Hepatocyte (in vitro differentiated cells): Measurements from ENCODE around the gene PLA2G4D. TPM values are rescaled to one million over a fixed set of nuclear protein-coding genes. Genes with fewer than 3 reads are reported as not detected.

Experiments
- DNase-seq: peaks from one replicate; pipeline ENCODE4 v3.0.0-alpha.2; 2016; ENCODE audit warnings: low spot score
- H2AFZ ChIP-seq: fragments of 200-600 bp; sonication (generic); 2 replicates; pipeline ENCODE4 v1.6.0; 2016; ENCODE audit warnings: antibody characterized with exemption, mild to moderate bottlenecking
- H3K27ac ChIP-seq: fragments of 200-600 bp; sonication (generic); 2 replicates; pipeline ENCODE4 v1.5.1; 2016; ENCODE audit warnings: mild to moderate bottlenecking
- H3K27me3 ChIP-seq: fragments of 200-600 bp; sonication (generic); 2 replicates; pipeline ENCODE4 v1.6.1; 2016
- H3K36me3 ChIP-seq: fragments of 200-600 bp; sonication (generic); replicated peaks from 2 replicates; pipeline ENCODE4 v1.5.1; 2016; ENCODE audit warnings: low read depth; ENCODE audit not compliant: insufficient read depth
- H3K4me1 ChIP-seq: fragments of 200-600 bp; sonication (generic); 2 replicates; pipeline ENCODE4 v1.5.1; 2016; ENCODE audit warnings: mild to moderate bottlenecking, moderate library complexity; ENCODE audit not compliant: insufficient read depth
- H3K4me2 ChIP-seq: fragments of 200-600 bp; sonication (generic); 2 replicates; pipeline ENCODE4 v1.6.0; 2016
- H3K4me3 ChIP-seq: fragments of 200-600 bp; sonication (generic); 2 replicates; pipeline ENCODE4 v1.5.1; 2016; ENCODE audit warnings: mild to moderate bottlenecking
- H3K79me2 ChIP-seq: fragments of 200-600 bp; sonication (generic); 2 replicates; pipeline ENCODE4 v1.6.0; 2017; ENCODE audit warnings: mild to moderate bottlenecking
- H3K9me2 ChIP-seq: fragments of 200-600 bp; sonication (generic); replicated peaks from 2 replicates; pipeline ENCODE4 v1.6.0; 2017; ENCODE audit warnings: mild to moderate bottlenecking; ENCODE audit not compliant: insufficient read depth
- H3K9me3 ChIP-seq: fragments of 200-600 bp; sonication (generic); 2 replicates; pipeline ENCODE4 v1.5.1; 2016; ENCODE audit warnings: low read depth, mild to moderate bottlenecking
- H4K20me1 ChIP-seq: fragments of 200-600 bp; sonication (generic); 2 replicates; pipeline ENCODE4 v1.6.0; 2016; ENCODE audit warnings: mild to moderate bottlenecking; ENCODE audit not compliant: insufficient read depth, poor library complexity, severe bottlenecking
- EZH2 ChIP-seq: fragments of 200-600 bp; sonication (generic); IDR thresholded peaks from 2 replicates; pipeline ENCODE4 v1.6.1; 2016; ENCODE audit warnings: antibody characterized with exemption, mild to moderate bottlenecking, borderline replicate concordance
- EZH2phosphoT487 ChIP-seq: fragments of 200-600 bp; sonication (generic); IDR thresholded peaks from one replicate; pipeline ENCODE4 v1.6.1; 2018; ENCODE audit warnings: antibody characterized with exemption, mild to moderate bottlenecking, low read depth, moderate library complexity; ENCODE audit not compliant: unreplicated experiment, severe bottlenecking
- WGBS: methylation state at CpG from one replicate; pipeline ENCODE4 v1.1.6; 2016; ENCODE audit warnings: low lambda C conversion rate; ENCODE audit errors: missing lambda C conversion rate; 5-methylcytosine and 5-hydroxymethylcytosine counted together
- polyA plus RNA-seq: library from polyadenylated mRNA; unstranded; fragments of >200 nt; fragmentation: Nextera tagmentation; extraction: Ambion mirVana; gene quantifications from 2 replicates; pipeline ENCODE4 v1.2.1, GENCODE V29; 2016
- total RNA-seq: library from RNA; depleted of rRNA; stranded (reverse); fragments of >200 nt; gene quantifications from 2 replicates; pipeline ENCODE4 v1.2.3, GENCODE V29; 2014
- TF ChIP-seq, protein P1 (sequence below): fragments of 200-600 bp; sonication (generic); IDR thresholded peaks from 2 replicates; pipeline ENCODE4 v1.5.1; 2016; ENCODE audit warnings: antibody characterized with exemption, mild to moderate bottlenecking; ENCODE audit not compliant: poor library complexity

The PLA2G4D gene
- total and polyA plus RNA-seq, 2 experiments from 2014 or later = 0.17 TPM; not detected in 1

DNA sequence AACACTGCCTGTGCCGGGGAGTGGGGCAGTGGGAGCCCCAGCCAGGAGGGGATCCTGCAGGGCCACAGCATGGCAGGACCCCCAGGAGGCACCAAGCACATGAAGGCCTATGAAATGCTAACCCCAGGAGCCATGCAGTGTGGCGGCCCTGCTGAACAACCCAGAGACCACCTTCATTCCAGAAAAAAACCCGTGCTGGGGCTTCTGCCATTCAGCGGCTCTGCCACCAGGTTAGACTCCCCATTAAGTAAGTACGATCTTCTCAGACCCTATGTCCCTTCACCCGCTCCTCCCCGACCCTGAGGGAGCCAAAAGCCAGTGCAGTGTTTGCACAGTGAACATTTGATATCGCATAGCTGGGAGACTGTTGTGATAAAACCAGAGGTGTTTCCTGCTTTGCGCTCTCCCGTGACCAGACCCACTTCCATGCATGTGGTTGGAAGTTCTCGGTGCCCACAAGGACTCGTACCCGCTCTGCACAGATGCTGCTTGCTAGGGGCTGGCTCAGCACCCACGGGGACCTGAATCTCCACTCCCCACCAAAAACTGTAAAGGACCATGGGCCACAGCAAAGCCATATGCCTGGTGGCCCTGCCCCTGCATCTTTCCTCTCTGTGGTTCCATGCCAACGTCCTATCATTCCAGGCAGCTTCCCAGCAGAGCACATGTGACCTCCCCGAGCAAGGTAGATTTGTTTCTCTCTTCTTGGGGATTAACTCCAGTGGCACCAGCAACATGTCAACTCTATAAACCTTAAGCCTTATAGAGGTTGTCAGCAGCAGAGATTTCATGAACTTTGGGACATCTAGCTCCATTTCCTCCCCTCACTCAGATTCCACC lies 5.3 kb downstream of the PLA2G4D start:
- no peaks in the 10 kb centered on the region for H3K27me3 ChIP-seq
- H4K20me1 ChIP-seq = no peaks in the 10 kb centered on the region
- H3K27ac ChIP-seq = no peak overlapping the region
- no peaks in the 10 kb centered on the region for H3K4me1 ChIP-seq
- no peak overlapping the region for H3K4me3 ChIP-seq
- no peak overlapping the region for H3K4me2 ChIP-seq
- H3K9me2 ChIP-seq = no peaks in the 10 kb centered on the region
- no peaks in the 10 kb centered on the region for H3K36me3 ChIP-seq
- no peaks in the 10 kb centered on the region for H3K79me2 ChIP-seq
- TF ChIP-seq, protein P1, sequence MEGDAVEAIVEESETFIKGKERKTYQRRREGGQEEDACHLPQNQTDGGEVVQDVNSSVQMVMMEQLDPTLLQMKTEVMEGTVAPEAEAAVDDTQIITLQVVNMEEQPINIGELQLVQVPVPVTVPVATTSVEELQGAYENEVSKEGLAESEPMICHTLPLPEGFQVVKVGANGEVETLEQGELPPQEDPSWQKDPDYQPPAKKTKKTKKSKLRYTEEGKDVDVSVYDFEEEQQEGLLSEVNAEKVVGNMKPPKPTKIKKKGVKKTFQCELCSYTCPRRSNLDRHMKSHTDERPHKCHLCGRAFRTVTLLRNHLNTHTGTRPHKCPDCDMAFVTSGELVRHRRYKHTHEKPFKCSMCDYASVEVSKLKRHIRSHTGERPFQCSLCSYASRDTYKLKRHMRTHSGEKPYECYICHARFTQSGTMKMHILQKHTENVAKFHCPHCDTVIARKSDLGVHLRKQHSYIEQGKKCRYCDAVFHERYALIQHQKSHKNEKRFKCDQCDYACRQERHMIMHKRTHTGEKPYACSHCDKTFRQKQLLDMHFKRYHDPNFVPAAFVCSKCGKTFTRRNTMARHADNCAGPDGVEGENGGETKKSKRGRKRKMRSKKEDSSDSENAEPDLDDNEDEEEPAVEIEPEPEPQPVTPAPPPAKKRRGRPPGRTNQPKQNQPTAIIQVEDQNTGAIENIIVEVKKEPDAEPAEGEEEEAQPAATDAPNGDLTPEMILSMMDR = no peak
- TF ChIP-seq EZH2 (no peak), EZH2phosphoT487 (no peak)
- WGBS = 74% methylated on average over 16 of the region's 16 CpGs
- no peak overlapping the region for H2AFZ ChIP-seq
- no peaks in the 10 kb centered on the region for H3K9me3 ChIP-seq
- DNase-seq = no peak

DNA sequence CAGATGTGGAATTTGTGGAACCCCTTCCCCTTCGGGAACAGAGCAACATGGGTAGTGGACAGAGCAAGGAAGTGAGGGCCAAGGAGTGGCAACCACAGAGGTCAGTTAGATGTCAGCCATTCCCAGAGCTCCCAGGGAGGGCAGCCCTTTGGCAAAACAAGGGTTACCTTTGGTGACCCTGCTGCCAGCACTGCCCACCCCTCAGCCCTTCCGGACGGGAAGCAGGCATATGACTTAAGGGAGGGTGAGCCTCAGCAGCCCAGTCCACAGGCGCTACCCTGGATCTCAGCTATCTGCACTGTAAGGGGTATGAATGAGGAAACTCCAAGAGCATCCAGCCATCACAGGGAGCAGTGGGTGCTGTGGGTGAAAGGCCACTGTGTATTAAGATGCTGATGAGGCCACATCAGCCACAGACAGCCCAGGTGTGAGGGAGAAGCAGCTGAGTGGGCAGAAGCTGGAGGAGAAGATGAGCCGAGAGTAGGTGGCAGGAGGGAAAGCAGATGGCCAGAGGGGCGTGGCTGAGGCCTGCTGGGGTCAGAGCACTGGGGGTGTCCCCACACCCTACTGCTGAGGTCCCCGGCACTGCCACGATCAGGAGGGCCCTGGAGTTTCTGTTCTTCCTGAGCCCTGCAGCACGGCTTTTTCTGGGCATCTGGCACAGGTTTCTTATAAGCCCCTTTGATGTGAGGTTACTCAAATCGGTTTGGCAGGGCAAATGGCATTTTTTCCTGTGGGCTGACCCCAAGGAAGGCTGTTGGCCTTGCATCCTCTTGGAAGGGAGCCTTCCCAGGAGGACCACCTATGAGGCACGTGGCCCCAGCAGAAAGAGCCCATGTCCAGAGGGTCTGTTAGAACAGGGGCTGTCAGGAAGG lies 6.2 kb downstream of the PLA2G4D start:
- no peak for DNase-seq
- H3K4me3 ChIP-seq = no peak overlapping the region
- no peaks in the 10 kb centered on the region for H3K9me3 ChIP-seq
- no peaks in the 10 kb centered on the region for H3K79me2 ChIP-seq
- H3K27ac ChIP-seq = no peak overlapping the region
- TF ChIP-seq EZH2phosphoT487 (no peak), EZH2 (no peak)
- TF ChIP-seq, protein P1 = no peak
- H3K9me2 ChIP-seq = no peaks in the 10 kb centered on the region
- H2AFZ ChIP-seq = no peak overlapping the region
- no peak overlapping the region for H3K4me2 ChIP-seq
- H4K20me1 ChIP-seq = no peaks in the 10 kb centered on the region
- H3K4me1 ChIP-seq = no peaks in the 10 kb centered on the region
- H3K27me3 ChIP-seq = no peaks in the 10 kb centered on the region
- WGBS = 78% methylated on average over 11 of the region's 11 CpGs
- no peaks in the 10 kb centered on the region for H3K36me3 ChIP-seq

DNA sequence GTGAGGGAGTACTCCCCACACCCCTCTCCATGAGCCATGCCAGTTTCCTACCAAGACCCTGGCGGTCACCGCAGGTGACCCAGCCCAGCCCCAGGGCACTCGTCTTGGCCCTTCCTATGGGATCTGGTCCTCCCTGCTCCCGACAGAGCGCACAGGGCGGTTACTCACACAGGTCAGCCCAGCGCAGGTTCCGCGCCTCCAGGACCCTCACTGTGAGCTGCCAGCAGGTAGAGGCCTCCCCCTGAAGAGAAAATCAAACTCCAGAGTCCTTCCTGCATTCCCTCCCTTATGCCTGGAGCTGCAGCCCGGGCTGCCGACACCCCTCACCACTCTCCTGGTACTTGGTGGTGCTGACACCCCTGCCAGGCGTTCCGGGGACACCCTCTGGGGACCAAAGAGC lies 6.9 kb downstream of the PLA2G4D start:
- H2AFZ ChIP-seq = no peak overlapping the region
- H3K9me3 ChIP-seq = no peaks in the 10 kb centered on the region
- TF ChIP-seq EZH2phosphoT487 (no peak), EZH2 (no peak)
- TF ChIP-seq, protein P1 = no peak
- no peaks in the 10 kb centered on the region for H4K20me1 ChIP-seq
- no peak for DNase-seq
- H3K4me2 ChIP-seq = no peak overlapping the region
- H3K4me3 ChIP-seq = no peak overlapping the region
- H3K27ac ChIP-seq = no peak overlapping the region
- H3K36me3 ChIP-seq = no peaks in the 10 kb centered on the region
- 94% methylated on average over 13 of the region's 13 CpGs for WGBS
- H3K27me3 ChIP-seq = no peaks in the 10 kb centered on the region
- no peaks in the 10 kb centered on the region for H3K9me2 ChIP-seq
- no peaks in the 10 kb centered on the region for H3K4me1 ChIP-seq
- no peaks in the 10 kb centered on the region for H3K79me2 ChIP-seq
